Vagina (tissue), 2 donors: ENCODE data around the gene CSGALNACT2. TPM values are rescaled to one million over a fixed set of nuclear protein-coding genes. Genes with fewer than 3 reads are reported as not detected.

Experiments
- DNase-seq, 2 donors: peaks; one replicate each; pipeline ENCODE4 v3.0.0-alpha.2; 2017; ENCODE audit errors: extremely low spot score in 2 of 2
- H3K27ac ChIP-seq: fragments of 200-600 bp; sonication (generic); one replicate; pipeline ENCODE4 v1.5.1; 2019
- H3K27me3 ChIP-seq: fragments of 200-600 bp; sonication (generic); one replicate; pipeline ENCODE4 v1.5.1; 2019
- H3K36me3 ChIP-seq, 2 donors: fragments of 200-600 bp; sonication (generic); one replicate each; pipeline ENCODE4 v1.5.1; 2017 to 2019
- H3K4me1 ChIP-seq: fragments of 200-600 bp; sonication (generic); one replicate; pipeline ENCODE4 v1.5.1; 2019
- H3K4me3 ChIP-seq, 2 donors: fragments of 200-600 bp; sonication (generic); 1 replicate in 1 of 2; 2 replicates in 1 of 2; pipeline ENCODE4 v1.5.1; 2016 to 2019
- H3K9me3 ChIP-seq: fragments of 200-600 bp; sonication (generic); one replicate; pipeline ENCODE4 v1.5.1; 2019
- CTCF ChIP-seq, 3 experiments: fragments of 450-650 bp in 2 of 3; fragments of 200-600 bp in 1 of 3; sonication (generic) in 1 of 3; IDR thresholded peaks; one replicate each; pipeline ENCODE4 v1.5.1; 2017 to 2019; ENCODE audit warnings: antibody characterized with exemption in 3 of 3, mild to moderate bottlenecking in 2 of 3, moderate library complexity in 2 of 3
- POLR2A ChIP-seq, 2 donors: fragments of 450-650 bp; IDR thresholded peaks; one replicate each; pipeline ENCODE4 v1.6.1; 2017; ENCODE audit warnings: antibody characterized with exemption in 2 of 2, mild to moderate bottlenecking in 2 of 2, moderate library complexity in 2 of 2
- POLR2AphosphoS5 ChIP-seq, 2 donors: sonication (generic); formaldehyde crosslinking; IDR thresholded peaks; one replicate each; pipeline ENCODE4 v1.9.0; 2017; ENCODE audit warnings: antibody characterized with exemption in 2 of 2, mild to moderate bottlenecking in 2 of 2, low read depth in 1 of 2; ENCODE audit not compliant: insufficient read depth in 1 of 2
- intact Hi-C: fragments of 100-400 bp; cut with DNase I; formaldehyde crosslinking; loops from one replicate; pipeline ENCODE4 v1.15.1; 2023
- total RNA-seq: library from RNA; depleted of rRNA; stranded (reverse); fragments of >200 nt; gene quantifications from one replicate; pipeline ENCODE4 v1.2.3, GENCODE V29; 2016

CSGALNACT2 gene
- total RNA-seq, 1 donor from 2014 or later: 21.9 TPM

DNA sequence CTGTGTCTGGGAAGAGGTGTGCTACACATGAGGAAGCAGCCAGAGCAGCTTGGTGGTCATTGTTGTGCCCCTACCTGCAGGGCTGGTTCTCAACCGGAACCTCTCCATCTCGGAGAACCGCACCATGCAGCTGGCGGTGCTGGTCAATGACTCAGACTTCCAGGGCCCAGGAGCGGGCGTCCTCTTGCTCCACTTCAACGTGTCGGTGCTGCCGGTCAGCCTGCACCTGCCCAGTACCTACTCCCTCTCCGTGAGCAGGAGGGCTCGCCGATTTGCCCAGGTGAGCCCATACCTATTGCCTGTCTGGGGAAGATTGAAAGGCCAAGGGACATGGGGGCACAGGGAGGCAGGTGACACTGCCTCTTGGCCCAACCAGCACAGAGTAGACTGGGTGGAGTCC, 29.3 kb upstream of the CSGALNACT2 start:
- intact Hi-C loops: loop anchor here (10.0 kb wide), 1 partner anchor 354 kb away; no protein-coding TSS in a partner anchor
- Histone ChIP-seq H3K36me3 (no peaks in the 10 kb centered on the region), H3K27ac (no peak overlapping the region), H3K4me3 (no peak overlapping the region), H3K27me3 (no peaks in the 10 kb centered on the region), H3K4me1 (peaks cover 35% of the 10 kb centered on the region), H3K9me3 (no peaks in the 10 kb centered on the region)
- DNase-seq: no peak
- no peak for TF ChIP-seq CTCF (IDR thresholded peaks at IDR 0.05)
- TF ChIP-seq POLR2AphosphoS5 (IDR thresholded peaks at IDR 0.05; ENCODE audit: insufficient read depth in 1 of 2, low read depth in 1 of 2): no peak
- no peak for TF ChIP-seq POLR2A (IDR thresholded peaks at IDR 0.05)

DNA sequence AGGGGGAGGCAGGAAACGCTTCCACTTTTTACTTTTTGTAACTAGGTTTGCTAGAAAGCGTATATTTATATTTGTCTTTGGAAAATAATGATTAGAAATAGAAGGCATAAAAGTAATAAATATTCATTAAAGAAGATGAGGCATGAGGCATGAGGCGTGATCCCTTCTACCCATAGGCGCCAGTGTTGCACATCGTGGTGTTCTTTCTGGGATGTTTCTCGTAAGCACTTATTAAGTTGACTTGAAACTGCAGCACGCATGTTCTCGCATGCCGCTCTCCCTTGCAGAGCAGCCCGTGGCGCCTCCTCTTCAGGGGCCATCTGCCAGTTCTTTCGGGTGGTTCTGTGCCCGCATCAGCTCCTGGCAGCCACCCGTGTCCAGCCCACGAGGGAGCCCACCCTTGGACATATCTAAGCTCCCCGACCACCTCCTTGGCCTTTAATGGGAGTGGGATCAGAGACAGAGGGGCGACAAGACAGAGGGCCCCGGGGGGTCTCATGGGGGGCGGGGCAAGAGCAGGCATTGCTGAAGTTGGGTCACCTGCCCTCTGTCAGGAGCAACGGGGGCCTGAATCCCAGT, 28.5 kb upstream of the CSGALNACT2 start:
- H3K36me3 ChIP-seq: no peaks in the 10 kb centered on the region
- no peak for TF ChIP-seq CTCF (IDR thresholded peaks at IDR 0.05)
- no peak for TF ChIP-seq POLR2A (IDR thresholded peaks at IDR 0.05)
- no peak for TF ChIP-seq POLR2AphosphoS5 (IDR thresholded peaks at IDR 0.05; ENCODE audit: insufficient read depth in 1 of 2, low read depth in 1 of 2)
- peak overlapping the region; percentile 86 for H3K27ac ChIP-seq
- intact Hi-C loops: loop anchor here (10.0 kb wide), 1 partner anchor 355 kb away; no protein-coding TSS in a partner anchor
- no peaks in the 10 kb centered on the region for H3K9me3 ChIP-seq
- H3K4me1 ChIP-seq: peaks cover 29% of the 10 kb centered on the region
- no peak overlapping the region for H3K4me3 ChIP-seq
- no peaks in the 10 kb centered on the region for H3K27me3 ChIP-seq
- no peak for DNase-seq

- DNase-seq: no peak
- intact Hi-C loops: no loop called here
- H3K27me3 ChIP-seq: no peaks in the 10 kb centered on the region
- H3K27ac ChIP-seq: peak overlapping the region; percentile 86
- no peaks in the 10 kb centered on the region for H3K36me3 ChIP-seq
- no peaks in the 10 kb centered on the region for H3K9me3 ChIP-seq
- H3K4me3 ChIP-seq: no peak overlapping the region
- peak in 1 of 2 donors; percentile 51 for TF ChIP-seq POLR2AphosphoS5 (IDR thresholded peaks at IDR 0.05; ENCODE audit: insufficient read depth in 1 of 2, low read depth in 1 of 2)
- TF ChIP-seq POLR2A (IDR thresholded peaks at IDR 0.05): no peak
- no peak for TF ChIP-seq CTCF (IDR thresholded peaks at IDR 0.05)
- peaks cover 24% of the 10 kb centered on the region for H3K4me1 ChIP-seq
Observed at GRCh38 chr10:43110338-43111071, 27.7 kb upstream of the CSGALNACT2 start.

DNA sequence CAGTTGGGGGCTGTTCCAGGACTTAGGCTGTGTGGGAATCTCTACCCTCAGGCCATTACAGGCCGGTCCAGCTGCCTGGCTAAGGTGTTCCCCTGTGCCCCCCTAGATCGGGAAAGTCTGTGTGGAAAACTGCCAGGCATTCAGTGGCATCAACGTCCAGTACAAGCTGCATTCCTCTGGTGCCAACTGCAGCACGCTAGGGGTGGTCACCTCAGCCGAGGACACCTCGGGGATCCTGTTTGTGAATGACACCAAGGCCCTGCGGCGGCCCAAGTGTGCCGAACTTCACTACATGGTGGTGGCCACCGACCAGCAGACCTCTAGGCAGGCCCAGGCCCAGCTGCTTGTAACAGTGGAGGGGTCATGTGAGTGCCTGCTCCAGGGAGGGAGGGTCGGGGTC, 27.1 kb upstream of the CSGALNACT2 start:
- Histone ChIP-seq H3K9me3 (no peaks in the 10 kb centered on the region), H3K36me3 (no peaks in the 10 kb centered on the region), H3K27ac (peak overlapping the region; percentile 86), H3K4me3 (no peak overlapping the region), H3K27me3 (no peaks in the 10 kb centered on the region), H3K4me1 (peaks cover 24% of the 10 kb centered on the region)
- intact Hi-C loops: no loop called here
- TF ChIP-seq POLR2AphosphoS5 (IDR thresholded peaks at IDR 0.05; ENCODE audit: insufficient read depth in 1 of 2, low read depth in 1 of 2) (no peak), CTCF (IDR thresholded peaks at IDR 0.05) (no peak), POLR2A (IDR thresholded peaks at IDR 0.05) (no peak)
- no peak for DNase-seq
